ENCODE data around the gene FMNL3. TPM values are rescaled to one million over a fixed set of nuclear protein-coding genes. Genes with fewer than 3 reads are reported as not detected.
A peak's percentile ranks its signal among the peaks of the same experiment; 100 is the strongest.

The FMNL3 gene
- total and polyA plus RNA-seq, 2 of the 13 experiments (the other 11 are each of a cell fraction or from before 2014, with no cell fraction given) = 0.44 to 1.1 TPM

- TF ChIP-seq JARID2 (CRISPR knock-in tag; IDR thresholded peaks at IDR 0.05; ENCODE audit: insufficient replicate concordance) (no peak), ZNF414 (CRISPR knock-in tag; IDR thresholded peaks at IDR 0.05) (no peak), ZNF709 (CRISPR knock-in tag; IDR thresholded peaks at IDR 0.05) (no peak), NONO (IDR thresholded peaks at IDR 0.05) (no peak), NONO (CRISPR knock-in tag; conservative IDR thresholded peaks at IDR 0.05) (no peak; the same call in 1 of the 2 replicates), ZNF619 (CRISPR knock-in tag; IDR thresholded peaks at IDR 0.05) (no peak), DMTF1 (CRISPR knock-in tag; IDR thresholded peaks at IDR 0.05) (no peak), DMAP1 (CRISPR knock-in tag; IDR thresholded peaks at IDR 0.05) (peak; percentile 73), NFE2L1 (CRISPR knock-in tag; IDR thresholded peaks at IDR 0.05; ENCODE audit: borderline replicate concordance) (no peak), TARDBP (CRISPR knock-in tag; IDR thresholded peaks at IDR 0.05) (peak; percentile 68), PHF5A (CRISPR knock-in tag; IDR thresholded peaks at IDR 0.05; ENCODE audit: low read depth, unreplicated experiment) (peak; percentile 75), ZXDC (CRISPR knock-in tag; IDR thresholded peaks at IDR 0.05) (no peak), ZNF772 (CRISPR knock-in tag; IDR thresholded peaks at IDR 0.05) (peak; percentile 58; the same call in 1 of the 2 replicates), ZFP36 (IDR thresholded peaks at IDR 0.05; ENCODE audit: borderline replicate concordance, low read depth, low read length, partially characterized antibody) (no peak), KIAA2018 (CRISPR knock-in tag; IDR thresholded peaks at IDR 0.05; ENCODE audit: borderline replicate concordance) (no peak), SOX5 (CRISPR knock-in tag; IDR thresholded peaks at IDR 0.05; ENCODE audit: borderline replicate concordance) (peak; percentile 48; the same call in 1 of the 2 replicates), HDAC6 (IDR thresholded peaks at IDR 0.05; ENCODE audit: low read depth, low read length) (no peak)
Measured at GRCh38 chr12:49642370-49642802, 64.8 kb downstream of the FMNL3 start (continued).
